Nephron progenitor cell (in vitro differentiated cells): ENCODE results near the gene DVL1.

Experiments
- DNase-seq: peaks from one replicate; pipeline ENCODE4 v3.0.0; 2021
- H3K27ac Mint-ChIP-seq: 2 replicates; pipeline ENCODE4 v1.8.0; 2021; ENCODE audit warnings: mild to moderate bottlenecking, moderate library complexity, mixed read lengths
- H3K27me3 Mint-ChIP-seq: 2 replicates; pipeline ENCODE4 v1.8.0; 2021; ENCODE audit warnings: mild to moderate bottlenecking, low read depth, mixed read lengths; ENCODE audit not compliant: poor library complexity
- H3K36me3 Mint-ChIP-seq: 2 replicates; pipeline ENCODE4 v1.8.0; 2021; ENCODE audit warnings: low read depth, mixed read lengths
- H3K4me1 Mint-ChIP-seq: 2 replicates; pipeline ENCODE4 v1.8.0; 2021; ENCODE audit warnings: mixed read lengths
- H3K4me3 Mint-ChIP-seq: 2 replicates; pipeline ENCODE4 v1.8.0; 2021; ENCODE audit warnings: mild to moderate bottlenecking, moderate library complexity, mixed read lengths
- H3K9me3 Mint-ChIP-seq: 2 replicates; pipeline ENCODE4 v1.8.0; 2021; ENCODE audit warnings: mild to moderate bottlenecking, moderate library complexity, mixed read lengths
- CTCF ChIP-seq: fragments of 200-600 bp; sonication (generic); IDR thresholded peaks from 2 replicates; pipeline ENCODE4 v1.5.0; 2021; ENCODE audit warnings: antibody characterized with exemption

DVL1 gene

GRCh38 chr1:1291023-1291528, 58.1 kb downstream of the DVL1 start:
- H3K9me3 Mint-ChIP-seq = no peaks in the 10 kb centered on the region
- no peak for TF ChIP-seq CTCF
- DNase-seq = no peak
- H3K27ac Mint-ChIP-seq = no peak overlapping the region
- peaks cover 3% of the 10 kb centered on the region for H3K27me3 Mint-ChIP-seq
- H3K36me3 Mint-ChIP-seq = no peaks in the 10 kb centered on the region
- H3K4me3 Mint-ChIP-seq = no peak overlapping the region
- H3K4me1 Mint-ChIP-seq = peaks cover 5% of the 10 kb centered on the region

- H3K27me3 Mint-ChIP-seq = peaks cover 3% of the 10 kb centered on the region
- no peaks in the 10 kb centered on the region for H3K9me3 Mint-ChIP-seq
- peak; percentile 85 for DNase-seq
- no peak overlapping the region for H3K27ac Mint-ChIP-seq
- peaks cover 5% of the 10 kb centered on the region for H3K4me1 Mint-ChIP-seq
- peak; percentile 62 for TF ChIP-seq CTCF
- H3K36me3 Mint-ChIP-seq = no peaks in the 10 kb centered on the region
- no peak overlapping the region for H3K4me3 Mint-ChIP-seq
Measured at GRCh38 chr1:1290238-1290731, 58.9 kb downstream of the DVL1 start.

GRCh38 chr1:1287288-1288110, 61.7 kb downstream of the DVL1 start:
- Mint-ChIP-seq H3K4me1 (peaks cover 17% of the 10 kb centered on the region), H3K36me3 (no peaks in the 10 kb centered on the region), H3K27me3 (peaks cover 3% of the 10 kb centered on the region), H3K9me3 (no peaks in the 10 kb centered on the region), H3K4me3 (no peak overlapping the region), H3K27ac (no peak overlapping the region)
- no peak for DNase-seq
- no peak for TF ChIP-seq CTCF

- H3K9me3 Mint-ChIP-seq = no peaks in the 10 kb centered on the region
- no peak overlapping the region for H3K4me3 Mint-ChIP-seq
- H3K27me3 Mint-ChIP-seq = peaks cover 3% of the 10 kb centered on the region
- TF ChIP-seq CTCF = no peak
- H3K36me3 Mint-ChIP-seq = no peaks in the 10 kb centered on the region
- H3K4me1 Mint-ChIP-seq = peaks cover 14% of the 10 kb centered on the region
- no peak for DNase-seq
- no peak overlapping the region for H3K27ac Mint-ChIP-seq
Measured at GRCh38 chr1:1286313-1287261, 62.6 kb downstream of the DVL1 start.

- Mint-ChIP-seq H3K4me3 (no peak overlapping the region), H3K36me3 (no peaks in the 10 kb centered on the region), H3K27me3 (peaks cover 3% of the 10 kb centered on the region), H3K9me3 (no peaks in the 10 kb centered on the region), H3K4me1 (peaks cover 14% of the 10 kb centered on the region), H3K27ac (no peak overlapping the region)
- DNase-seq = no peak
- TF ChIP-seq CTCF = no peak
Measured at GRCh38 chr1:1285611-1286311, 63.5 kb downstream of the DVL1 start.
